GM19035 (cell line): ENCODE results near the gene OPRL1.

Experiments
- ATAC-seq: cut with Tn5 transposase; IDR thresholded peaks from one replicate; pipeline ENCODE4 v1.9.1; 2021; ENCODE audit not compliant: unreplicated experiment

The OPRL1 gene

DNA sequence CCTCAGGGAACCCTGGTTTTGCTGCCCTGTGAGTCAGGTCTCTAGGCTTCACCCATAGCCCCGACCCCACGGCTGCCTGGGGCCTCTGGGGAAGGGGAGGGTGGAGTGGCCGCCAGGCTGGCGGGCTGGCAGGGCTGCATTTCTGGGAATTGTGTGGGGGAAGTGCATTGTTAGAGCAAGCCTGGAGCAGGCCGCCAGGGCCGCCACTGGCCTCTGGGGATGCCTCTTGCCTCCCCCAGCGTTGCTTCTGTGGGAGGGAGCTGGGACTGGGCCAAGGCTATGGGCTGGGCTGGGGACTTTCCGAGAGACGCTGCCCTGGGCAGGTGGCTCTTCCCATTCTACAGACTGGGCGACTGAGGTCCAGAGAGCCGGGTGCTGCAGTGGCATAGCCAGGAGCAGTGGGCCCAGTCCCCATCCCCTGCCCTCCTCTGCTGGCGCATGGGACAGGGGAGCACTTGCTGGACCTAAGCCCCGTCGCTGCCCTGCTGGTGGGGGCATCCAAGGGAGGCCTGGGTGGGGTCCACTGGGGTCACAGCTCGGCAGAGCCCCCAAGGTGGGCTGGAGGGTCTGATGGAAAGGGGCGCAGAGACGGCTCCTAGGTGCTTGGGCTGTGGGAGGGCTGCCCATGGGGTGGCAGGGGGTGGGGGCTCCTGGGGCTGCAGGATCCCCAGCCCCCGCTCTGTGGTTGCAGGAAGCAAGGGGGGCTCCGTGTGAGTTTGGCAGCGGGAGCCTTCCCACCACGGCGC lies 23.8 kb upstream of the OPRL1 start:
- no peak for ATAC-seq

DNA sequence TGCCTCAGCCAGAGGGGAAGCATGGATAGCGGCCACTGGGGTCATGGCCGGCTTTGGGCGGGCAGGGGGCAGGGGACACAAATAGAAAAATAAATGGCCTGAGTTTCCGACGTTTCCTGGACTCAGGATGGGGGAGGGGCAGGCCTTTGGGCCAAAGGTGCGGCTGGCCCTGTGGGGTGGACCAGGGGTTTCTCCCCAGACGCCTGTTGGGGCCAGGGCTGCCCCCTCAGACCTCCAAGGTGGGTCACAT lies 23.3 kb upstream of the OPRL1 start:
- ATAC-seq, result no peak

- no peak for ATAC-seq
Measured at GRCh38 chr20:64056889-64057627, 22.8 kb upstream of the OPRL1 start.

DNA sequence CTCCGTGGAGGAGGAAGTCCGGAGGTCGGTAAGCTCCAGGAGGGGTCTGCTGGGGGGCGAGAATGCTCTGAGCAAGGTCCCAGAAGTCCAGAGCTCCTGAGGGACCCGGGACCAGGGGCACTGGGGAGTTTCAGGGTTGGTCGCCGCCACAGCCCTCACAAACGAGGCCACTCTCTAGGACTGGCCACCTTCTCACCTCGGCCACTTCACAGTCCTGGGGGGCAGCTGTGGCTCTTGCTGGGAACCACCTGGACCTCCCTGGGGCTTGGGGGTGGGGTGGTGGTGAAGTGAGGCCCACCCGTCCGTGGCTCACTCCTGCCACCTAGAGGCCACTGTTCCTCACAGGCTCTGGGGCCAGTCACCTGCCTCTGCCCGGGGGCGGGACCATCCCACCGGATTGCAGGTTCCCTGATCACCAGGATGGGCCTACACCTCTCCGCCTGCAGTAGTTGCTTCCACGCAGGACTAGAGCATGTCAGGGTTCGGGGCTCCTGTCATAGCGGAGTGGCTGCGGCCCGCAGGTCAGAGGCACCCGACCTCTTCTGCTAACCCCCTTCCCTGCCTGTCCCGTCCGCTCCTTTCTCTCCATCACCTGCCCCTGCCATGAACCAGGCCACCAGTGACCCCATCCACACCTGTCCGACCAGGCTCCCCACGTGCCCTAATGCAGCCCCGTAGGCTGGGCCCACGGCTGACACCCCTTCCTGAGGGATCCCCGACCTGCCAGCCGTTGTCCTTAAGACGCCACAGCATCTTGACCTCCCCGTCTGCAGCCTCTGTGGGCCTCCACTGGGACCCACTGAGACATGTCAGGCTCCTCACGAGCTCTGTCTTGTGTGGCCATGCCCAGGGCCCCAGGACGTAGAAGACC lies 22.0 kb upstream of the OPRL1 start:
- ATAC-seq, result no peak

DNA sequence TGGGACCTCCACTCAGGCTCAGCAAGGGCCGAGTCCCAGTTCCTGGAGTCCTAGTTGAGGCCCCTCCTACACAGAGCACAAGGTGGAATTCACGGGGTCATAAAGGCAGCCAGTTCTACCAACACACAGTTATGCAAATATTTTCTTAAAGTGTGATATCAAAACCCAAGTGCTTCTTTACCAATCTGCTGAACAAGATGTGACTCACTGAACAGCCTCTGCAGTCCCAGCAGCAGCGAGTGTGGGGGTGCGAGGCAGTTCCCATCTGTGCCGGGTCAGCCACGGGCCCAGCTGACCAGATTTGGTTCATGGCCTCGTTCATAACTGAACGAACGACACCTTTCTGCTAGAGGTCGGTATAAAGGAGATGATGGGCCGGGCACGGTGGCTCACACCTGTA lies 21.3 kb upstream of the OPRL1 start:
- no peak for ATAC-seq

DNA sequence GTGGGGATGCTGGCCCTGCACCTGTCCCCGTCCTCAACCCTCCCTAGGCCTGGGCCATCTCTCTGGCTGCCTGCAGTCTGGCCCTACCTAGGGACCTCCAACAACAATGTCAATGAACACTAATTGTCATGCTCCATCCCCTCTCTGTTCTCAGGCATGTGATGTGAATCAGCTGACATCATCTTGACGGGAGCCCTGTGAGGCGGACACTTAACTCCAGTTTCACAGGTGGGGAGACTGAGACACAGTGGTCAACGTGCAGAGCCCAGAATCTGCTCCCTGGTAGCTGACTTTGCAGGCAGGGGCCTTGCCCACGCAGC lies 17.6 kb upstream of the OPRL1 start:
- no peak for ATAC-seq

- ATAC-seq, result peak; percentile 86
Measured at GRCh38 chr20:64062596-64063388, 17.1 kb upstream of the OPRL1 start, which contains the start of gene TCEA2. Gene TCEA2 (plus strand): TSS chr20:64063198. CDS start chr20:64063313, 115 bp downstream.

DNA sequence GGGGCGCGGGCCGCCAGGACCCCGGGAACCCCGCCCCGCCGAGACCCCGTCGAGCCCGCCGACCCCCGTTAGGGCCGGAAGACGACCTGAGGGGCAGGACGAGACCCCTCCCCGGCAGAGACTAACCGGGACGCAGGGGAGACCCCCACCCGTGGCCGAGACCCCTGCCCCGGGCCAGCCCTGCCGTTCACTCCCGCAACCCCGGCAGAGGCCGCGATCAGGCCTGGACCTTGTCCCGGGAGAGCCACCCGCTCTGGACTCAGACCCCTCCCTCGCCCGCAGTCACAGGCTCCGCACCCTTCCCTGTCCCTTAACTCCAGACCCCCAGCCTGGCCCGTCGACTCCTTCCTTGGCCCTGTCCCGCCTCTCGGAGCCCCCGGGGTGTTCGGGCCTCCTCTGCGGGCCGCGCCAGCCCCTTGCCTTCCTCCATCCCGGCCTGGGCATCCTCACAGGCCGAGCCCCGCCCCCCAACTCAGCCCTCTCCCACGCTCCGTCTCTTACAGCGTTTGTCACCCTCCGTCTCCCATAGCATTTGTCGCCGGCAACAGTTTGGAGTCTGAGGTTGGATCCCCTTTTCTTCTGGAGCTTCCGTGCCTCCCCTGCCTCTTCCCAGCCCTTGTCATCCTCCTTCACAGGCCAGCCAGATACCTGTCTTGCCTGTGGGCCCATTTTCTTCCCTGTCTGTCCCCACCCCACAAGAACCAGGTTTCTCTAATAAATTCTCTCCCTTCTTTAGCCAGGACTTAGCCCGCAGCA lies 16.3 kb upstream of the OPRL1 start:
- ATAC-seq, result no peak

GRCh38 chr20:64064145-64064698 lies 15.7 kb upstream of the OPRL1 start:
- no peak for ATAC-seq

GRCh38 chr20:64065062-64065973 lies 14.6 kb upstream of the OPRL1 start:
- ATAC-seq, result no peak

DNA sequence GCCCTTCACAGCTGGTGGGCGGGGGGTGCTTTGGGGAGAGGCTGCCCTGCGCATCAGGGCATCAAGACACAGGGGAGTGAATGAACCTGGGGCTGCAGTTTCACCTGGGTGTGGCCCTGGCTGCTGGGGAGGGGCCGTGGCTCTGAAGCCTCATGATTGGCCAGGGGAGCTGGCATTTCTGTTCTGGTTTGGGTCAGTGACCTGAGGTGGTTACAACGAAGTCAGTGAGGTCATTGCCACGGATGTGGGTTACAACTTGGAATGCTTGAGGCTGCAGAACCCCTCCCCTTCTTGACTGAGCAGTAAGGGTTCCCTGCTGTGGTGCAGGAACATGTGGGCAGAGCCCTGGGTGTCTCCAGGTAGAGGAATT lies 13.9 kb upstream of the OPRL1 start:
- ATAC-seq, result peak; percentile 35

DNA sequence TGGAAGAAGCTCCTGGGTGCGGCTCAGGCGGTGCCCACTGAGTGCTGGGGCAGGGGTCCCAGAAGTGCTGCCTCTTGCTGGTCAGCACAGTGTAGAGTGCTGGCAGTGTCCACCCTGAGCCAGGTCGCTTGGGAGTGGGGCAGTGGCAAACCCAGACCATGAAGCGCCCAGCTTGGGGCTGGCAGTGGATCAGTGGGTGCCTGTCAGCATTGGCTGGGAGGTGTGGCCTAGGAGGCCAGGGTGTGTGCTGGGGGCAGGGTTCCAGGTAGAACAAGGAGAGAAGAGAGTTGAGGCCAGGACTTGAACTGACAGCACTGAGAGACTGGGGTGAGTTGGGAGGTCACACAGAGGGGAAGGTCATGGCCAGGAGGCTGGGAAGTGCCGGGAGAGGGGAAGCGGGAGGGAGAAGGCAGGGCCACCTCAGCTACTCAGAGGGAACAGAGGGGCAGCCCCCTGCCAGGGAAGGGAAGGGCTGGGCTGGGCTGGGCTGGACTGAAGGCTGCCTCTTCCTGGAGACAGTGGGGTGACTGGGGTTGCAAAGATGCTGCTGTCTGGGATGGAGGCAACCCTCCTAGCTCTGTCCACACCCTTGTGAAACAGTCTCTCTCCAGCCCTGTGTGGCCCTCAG lies 12.8 kb upstream of the OPRL1 start:
- ATAC-seq, result no peak

GRCh38 chr20:64067733-64068307 lies 12.1 kb upstream of the OPRL1 start:
- no peak for ATAC-seq

GRCh38 chr20:64068386-64069208 lies 11.3 kb upstream of the OPRL1 start:
- no peak for ATAC-seq

DNA sequence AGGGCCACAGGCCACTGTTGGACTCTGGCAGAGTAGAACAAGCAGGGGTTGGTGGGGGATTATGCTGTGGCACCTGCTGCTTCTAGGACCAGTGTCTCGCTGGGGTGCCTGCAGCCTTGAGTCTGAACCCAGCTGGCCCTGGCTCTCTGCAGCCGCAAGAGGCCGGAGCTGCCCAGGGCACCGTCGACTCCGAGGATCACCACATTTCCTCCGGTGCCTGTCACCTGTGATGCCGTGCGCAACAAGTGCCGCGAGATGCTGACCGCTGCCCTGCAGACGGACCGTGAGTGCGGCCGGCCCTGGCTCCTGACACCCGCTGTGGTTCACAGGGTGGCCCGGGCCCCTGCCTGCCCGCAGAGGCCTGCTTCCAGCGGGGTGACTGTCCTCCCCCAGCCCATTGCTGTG lies 10.7 kb upstream of the OPRL1 start:
- no peak for ATAC-seq

DNA sequence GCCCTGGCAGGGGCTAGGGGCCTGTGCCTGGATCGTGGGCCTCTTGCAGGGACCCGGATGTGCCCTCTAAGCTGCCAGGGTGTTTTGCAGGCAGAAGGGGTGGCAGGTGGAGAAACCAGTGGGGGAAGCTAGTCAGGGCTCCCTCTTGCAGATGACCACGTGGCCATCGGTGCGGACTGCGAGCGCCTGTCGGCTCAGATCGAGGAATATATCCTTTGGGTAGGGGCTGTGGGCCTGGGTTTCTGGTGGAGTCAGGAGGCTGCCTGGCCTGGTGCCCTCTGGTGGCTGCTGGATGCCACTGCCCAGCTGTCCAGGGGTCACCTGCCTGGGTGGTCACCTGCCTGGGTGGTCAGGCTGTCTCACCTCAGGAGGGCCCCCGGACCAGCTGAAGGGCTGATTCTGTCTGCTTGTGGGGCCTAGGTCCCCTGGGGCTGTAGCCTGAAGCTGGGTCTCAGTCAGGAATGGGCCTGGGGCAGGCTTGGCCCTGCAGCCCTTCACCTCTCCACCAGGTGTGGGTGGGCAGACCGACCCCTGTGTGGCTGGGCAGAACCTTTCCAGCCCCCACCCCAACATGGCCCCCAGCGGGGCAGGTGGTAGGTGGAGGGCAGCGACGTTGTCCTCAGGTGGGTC lies 10.2 kb upstream of the OPRL1 start:
- ATAC-seq, result no peak
